Activated T-cell treated with anti-CD3 and anti-CD28 coated beads, Interleukin-2, amount 50 U/mL, for 4 hours (primary cell): ENCODE results near the gene CCDC146. TPM values are rescaled to one million over a fixed set of nuclear protein-coding genes. Genes with fewer than 3 reads are reported as not detected.
"Not testable (repeated sequence)": the region's sequence is repeated elsewhere in the genome, so short reads cannot be mapped to it uniquely, and the experiment has no call there.

Experiments
- ATAC-seq, 2 donors: fragments of 200-7000 bp; cut with Tn5 transposase; one replicate each; pipeline ENCODE4 v1.10.0; 2021
- DNase-seq: peaks from one replicate; pipeline ENCODE4 v3.0.0-alpha.2; 2020
- H3K27me3 Mint-ChIP-seq: one replicate; pipeline ENCODE4 v1.8.0; 2021; ENCODE audit warnings: low read depth, mixed read lengths
- H3K36me3 Mint-ChIP-seq: one replicate; pipeline ENCODE4 v1.8.0; 2022; ENCODE audit warnings: mixed read lengths; ENCODE audit not compliant: insufficient read depth
- H3K4me1 Mint-ChIP-seq: one replicate; pipeline ENCODE4 v1.8.0; 2021; ENCODE audit warnings: low read depth, mixed read lengths
- H3K4me3 Mint-ChIP-seq: one replicate; pipeline ENCODE4 v1.8.0; 2021; ENCODE audit warnings: mild to moderate bottlenecking, moderate library complexity, mixed read lengths
- H3K9me3 Mint-ChIP-seq: one replicate; pipeline ENCODE4 v1.8.0; 2021; ENCODE audit warnings: mixed read lengths
- total RNA-seq, 3 donors: library from RNA; stranded (reverse); gene quantifications; one replicate each; pipeline ENCODE4 v1.2.1, GENCODE V29; 2021

The CCDC146 gene
- total RNA-seq, 3 donors from 2014 or later: 0.24 to 0.96 (median 0.42) TPM

DNA sequence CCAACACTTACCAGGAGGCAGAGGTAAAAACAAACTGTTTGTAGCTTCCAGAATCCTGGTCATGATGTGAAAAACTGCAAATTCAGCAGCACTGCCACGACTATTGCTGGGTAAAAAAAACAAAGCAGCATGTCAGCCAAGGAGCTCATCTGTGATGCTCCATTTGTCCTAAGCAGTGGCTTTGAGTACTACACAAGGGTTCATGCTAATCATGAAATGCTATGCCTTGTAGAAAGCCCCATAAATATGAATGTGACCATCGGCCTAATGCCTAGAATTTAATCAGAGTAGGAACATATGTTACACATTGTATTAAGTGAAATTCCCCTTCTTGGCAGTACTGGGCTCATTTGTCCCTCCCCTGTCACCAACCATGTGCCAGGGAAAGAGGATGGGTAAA, 198.3 kb downstream of the CCDC146 start:
- Mint-ChIP-seq H3K36me3 (peaks cover 42% of the 10 kb centered on the region), H3K27me3 (no peaks in the 10 kb centered on the region), H3K4me1 (no peaks in the 10 kb centered on the region), H3K9me3 (peaks cover 4% of the 10 kb centered on the region), H3K4me3 (no peak overlapping the region)
- ATAC-seq (no peak), DNase-seq (no peak)

DNA sequence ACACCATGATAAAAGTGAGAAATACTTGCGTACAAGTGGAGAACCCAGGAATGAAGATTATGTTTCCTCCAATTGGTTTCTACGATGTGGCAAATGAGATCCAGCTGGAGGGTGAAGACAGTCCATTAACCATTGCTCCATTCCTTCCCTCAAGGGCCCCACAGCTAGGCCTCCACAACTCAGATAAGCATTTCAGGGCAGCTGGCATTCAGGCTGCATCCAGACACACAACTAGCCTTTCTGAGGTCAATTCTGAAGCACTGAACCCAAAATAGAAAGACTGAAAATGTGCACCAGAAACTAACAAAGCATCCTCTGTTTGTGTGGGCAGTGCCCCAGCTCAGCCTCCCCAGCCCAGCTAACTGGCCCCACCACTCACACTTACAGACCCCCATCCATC, 198.9 kb downstream of the CCDC146 start:
- DNase-seq: no peak
- H3K9me3 Mint-ChIP-seq: peaks cover 4% of the 10 kb centered on the region
- ATAC-seq: no peak
- no peaks in the 10 kb centered on the region for H3K27me3 Mint-ChIP-seq
- peaks cover 39% of the 10 kb centered on the region for H3K36me3 Mint-ChIP-seq
- no peak overlapping the region for H3K4me3 Mint-ChIP-seq
- H3K4me1 Mint-ChIP-seq: peaks cover 3% of the 10 kb centered on the region

DNA sequence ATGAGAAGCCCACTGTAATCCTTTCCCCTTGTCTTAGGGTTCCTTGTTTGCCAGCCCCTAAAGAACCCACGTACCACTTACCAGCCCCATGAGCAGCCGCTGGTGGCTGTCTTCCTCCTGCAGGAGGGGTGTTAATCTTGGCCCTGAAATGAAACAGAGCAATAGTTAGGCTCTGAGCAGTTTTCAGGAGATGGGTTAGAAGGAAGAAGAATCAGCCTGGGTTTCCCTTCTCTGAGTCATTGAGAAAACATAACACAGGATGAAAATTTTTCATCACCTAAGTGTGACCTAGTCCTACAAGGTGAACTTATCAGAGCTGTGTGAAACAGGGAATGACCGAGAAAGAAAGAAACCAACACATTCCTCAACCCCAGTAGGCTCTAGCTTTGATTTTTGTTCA, 203.7 kb downstream of the CCDC146 start:
- H3K27me3 Mint-ChIP-seq: no peaks in the 10 kb centered on the region

DNA sequence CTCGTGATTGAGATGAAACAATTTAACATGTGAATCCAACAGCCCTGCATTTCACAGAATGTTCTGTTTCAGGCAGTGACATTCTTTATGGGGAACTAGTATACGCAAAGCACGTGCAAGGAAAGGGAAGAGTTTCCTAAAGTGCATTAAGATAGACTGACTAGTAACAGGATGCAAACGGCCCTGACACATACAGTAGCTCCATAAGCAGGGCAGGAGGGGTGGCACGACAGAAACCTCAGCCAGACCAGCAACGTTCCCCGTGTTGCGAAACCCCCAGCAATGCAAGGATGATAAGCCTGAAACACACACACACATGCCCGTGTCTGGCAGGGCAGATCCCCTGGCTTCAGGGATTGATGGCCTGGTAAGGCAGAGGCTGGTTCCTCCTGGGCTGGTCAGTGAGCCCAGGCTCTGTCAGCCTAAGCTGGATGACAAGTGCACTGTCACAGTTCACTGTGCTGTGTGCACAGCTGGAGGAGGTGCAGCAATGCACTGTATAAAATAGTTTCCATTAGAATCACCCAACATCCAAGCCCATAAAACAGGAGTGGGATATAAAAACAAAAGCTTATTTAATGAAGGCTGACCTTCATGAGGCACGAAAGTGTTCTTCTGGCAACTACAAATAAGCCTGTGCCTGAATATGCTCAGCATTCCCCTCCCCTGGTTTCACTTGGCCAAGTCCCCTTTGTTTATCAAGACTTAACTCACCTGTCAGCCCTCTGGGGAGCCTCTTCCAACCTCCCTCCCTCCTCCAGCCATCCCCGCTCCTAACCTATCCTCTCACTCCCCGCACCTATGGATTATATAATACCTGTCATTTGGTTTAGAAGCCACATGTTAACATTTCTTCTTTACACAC, 204.9 kb downstream of the CCDC146 start:
- H3K4me3 Mint-ChIP-seq: peak overlapping the region; percentile 27
- H3K4me1 Mint-ChIP-seq: peaks cover 53% of the 10 kb centered on the region
- DNase-seq (no peak), ATAC-seq (no peak)
- H3K27me3 Mint-ChIP-seq: no peaks in the 10 kb centered on the region
- no peaks in the 10 kb centered on the region for H3K9me3 Mint-ChIP-seq
- H3K36me3 Mint-ChIP-seq: peaks cover 3% of the 10 kb centered on the region

More for the DNA sequence above, 203.7 kb downstream of the CCDC146 start:
- DNase-seq (no peak), ATAC-seq (no peak)
- peaks cover 3% of the 10 kb centered on the region for H3K36me3 Mint-ChIP-seq
- no peaks in the 10 kb centered on the region for H3K9me3 Mint-ChIP-seq
- H3K4me1 Mint-ChIP-seq: peaks cover 43% of the 10 kb centered on the region
- no peak overlapping the region for H3K4me3 Mint-ChIP-seq

DNA sequence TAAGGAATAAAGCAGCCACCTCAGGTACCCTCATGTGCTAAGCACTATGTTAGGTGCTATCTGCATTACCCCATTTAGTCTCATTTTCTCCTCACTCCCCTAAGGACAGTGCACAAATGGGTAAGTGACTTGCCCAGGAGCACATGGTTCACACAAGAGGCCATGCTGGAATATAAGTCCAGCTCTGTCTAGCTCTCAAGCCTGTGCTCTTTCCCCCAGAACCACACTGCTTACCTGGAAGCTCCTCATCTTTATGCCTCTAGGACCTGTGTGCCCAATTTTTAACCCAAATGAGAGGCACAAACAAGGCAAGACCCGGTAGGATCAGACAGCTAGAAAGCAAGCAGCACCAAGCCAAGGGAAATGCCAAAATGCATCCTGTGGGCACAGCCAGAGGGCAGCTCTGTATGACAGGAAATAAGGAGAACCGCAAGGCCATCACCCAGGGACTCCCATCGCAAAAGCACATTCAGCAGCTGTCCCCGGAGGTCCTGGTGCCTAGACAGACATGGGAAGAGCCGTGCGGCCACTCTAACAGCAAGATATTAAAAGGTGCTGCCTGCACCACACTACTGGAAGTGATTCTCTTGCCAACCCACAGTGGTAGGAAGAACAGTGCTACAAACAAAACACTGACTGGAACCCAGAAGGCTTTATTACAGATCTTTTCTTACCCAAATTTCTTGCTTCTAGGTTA, 205.7 kb downstream of the CCDC146 start:
- Mint-ChIP-seq H3K36me3 (peaks cover 3% of the 10 kb centered on the region), H3K4me1 (peaks cover 53% of the 10 kb centered on the region), H3K4me3 (peak overlapping the region; percentile 27), H3K9me3 (no peaks in the 10 kb centered on the region), H3K27me3 (no peaks in the 10 kb centered on the region)
- ATAC-seq (peak; percentile 32 to 33), DNase-seq (no peak)

DNA sequence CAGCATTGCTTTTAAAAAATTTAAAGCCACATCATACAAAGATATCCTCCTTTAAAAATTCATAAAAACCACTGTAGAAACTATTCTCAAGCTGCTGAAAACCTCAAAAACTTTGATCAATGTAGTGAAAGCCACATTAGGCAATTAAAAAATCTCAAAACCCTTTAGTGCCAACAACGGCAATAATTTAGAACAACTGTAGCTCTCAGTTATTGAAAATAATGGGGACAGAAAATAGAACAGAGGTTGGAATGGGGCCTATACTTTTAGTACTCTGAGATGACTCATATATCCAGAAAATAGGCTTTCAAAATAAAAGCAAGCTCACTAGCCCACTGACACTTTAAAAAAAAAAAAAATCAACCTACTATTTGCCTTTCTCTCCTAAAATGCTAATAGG, 206.3 kb downstream of the CCDC146 start:
- no peak for DNase-seq
- Mint-ChIP-seq H3K36me3 (peaks cover 3% of the 10 kb centered on the region), H3K9me3 (no peaks in the 10 kb centered on the region), H3K27me3 (no peaks in the 10 kb centered on the region), H3K4me3 (no peak overlapping the region), H3K4me1 (peaks cover 53% of the 10 kb centered on the region)
- peak in 1 of 2 donors; percentile 8 for ATAC-seq

DNA sequence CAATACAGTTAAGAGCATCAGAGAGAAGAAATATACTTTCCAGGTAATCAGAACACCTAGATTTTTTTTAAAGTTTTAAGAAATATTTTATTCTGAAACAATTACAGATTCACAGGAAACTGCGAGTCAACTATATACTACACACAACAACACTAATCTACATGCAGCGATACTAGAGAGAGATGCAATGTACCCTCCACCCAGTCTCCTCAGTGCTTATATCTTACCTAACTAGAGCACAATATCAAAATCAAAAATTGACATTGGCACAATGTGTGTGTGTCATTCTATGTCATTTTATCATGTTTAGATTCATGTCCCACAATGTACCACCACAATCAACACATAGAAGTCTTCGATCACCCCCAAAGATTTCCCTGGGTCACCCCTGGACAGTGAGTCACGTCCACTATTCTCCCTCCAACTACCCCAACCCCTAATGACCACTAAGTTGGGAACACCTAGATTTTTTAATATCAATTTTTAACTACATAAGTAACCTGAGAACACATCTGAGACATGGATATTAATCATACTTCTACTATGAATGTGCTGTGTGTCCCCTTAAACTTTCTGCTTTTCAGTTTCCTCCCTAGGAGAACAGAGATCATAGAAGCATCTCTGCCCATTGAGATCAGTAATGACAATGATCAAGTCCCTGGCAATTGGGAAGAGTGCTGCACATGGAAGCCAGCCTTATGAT, 207.2 kb downstream of the CCDC146 start:
- DNase-seq (no peak), ATAC-seq (peak; percentile 51 to 61)
- Mint-ChIP-seq H3K4me1 (peaks cover 53% of the 10 kb centered on the region), H3K9me3 (no peaks in the 10 kb centered on the region), H3K27me3 (no peaks in the 10 kb centered on the region), H3K36me3 (peaks cover 2% of the 10 kb centered on the region), H3K4me3 (peak overlapping the region; percentile 40)

DNA sequence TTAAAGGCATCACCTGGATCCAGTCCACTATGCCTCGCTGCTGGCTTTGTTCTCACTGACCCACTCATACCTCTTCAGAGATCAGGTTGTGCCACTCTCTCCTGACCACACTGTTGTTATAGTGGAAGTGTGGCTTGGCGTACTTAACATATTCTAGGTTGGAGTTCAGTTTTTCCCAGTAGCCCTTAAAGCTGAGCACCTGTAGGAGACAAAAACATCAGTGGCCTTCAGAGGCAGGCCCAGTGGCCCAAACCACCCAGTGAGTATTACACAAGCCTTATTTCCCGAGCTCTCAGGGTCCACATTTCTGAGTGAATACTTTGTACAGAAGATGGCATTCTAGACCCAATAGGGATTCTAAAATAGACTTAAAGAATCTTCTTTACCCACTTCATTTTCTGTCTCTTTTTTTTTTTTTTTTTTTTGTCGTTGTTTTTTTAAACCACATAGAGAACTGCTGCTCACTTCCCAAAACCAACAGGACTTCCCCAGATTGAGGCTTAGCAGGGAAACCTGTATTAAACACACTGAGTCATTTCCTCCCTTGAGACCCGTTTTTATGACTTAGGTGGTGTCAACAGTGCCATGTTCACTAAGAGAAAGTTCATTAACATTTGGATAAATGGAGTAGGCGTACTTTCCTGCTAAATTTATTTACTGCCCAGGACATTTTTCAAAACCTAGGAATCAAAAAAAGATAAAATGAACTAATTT, 207.9 kb downstream of the CCDC146 start:
- peak overlapping the region; percentile 23 for H3K4me3 Mint-ChIP-seq
- H3K9me3 Mint-ChIP-seq: no peaks in the 10 kb centered on the region
- H3K27me3 Mint-ChIP-seq: no peaks in the 10 kb centered on the region
- H3K4me1 Mint-ChIP-seq: peaks cover 53% of the 10 kb centered on the region
- DNase-seq: no peak
- peaks cover 2% of the 10 kb centered on the region for H3K36me3 Mint-ChIP-seq
- peak; percentile 58 to 69 for ATAC-seq

DNA sequence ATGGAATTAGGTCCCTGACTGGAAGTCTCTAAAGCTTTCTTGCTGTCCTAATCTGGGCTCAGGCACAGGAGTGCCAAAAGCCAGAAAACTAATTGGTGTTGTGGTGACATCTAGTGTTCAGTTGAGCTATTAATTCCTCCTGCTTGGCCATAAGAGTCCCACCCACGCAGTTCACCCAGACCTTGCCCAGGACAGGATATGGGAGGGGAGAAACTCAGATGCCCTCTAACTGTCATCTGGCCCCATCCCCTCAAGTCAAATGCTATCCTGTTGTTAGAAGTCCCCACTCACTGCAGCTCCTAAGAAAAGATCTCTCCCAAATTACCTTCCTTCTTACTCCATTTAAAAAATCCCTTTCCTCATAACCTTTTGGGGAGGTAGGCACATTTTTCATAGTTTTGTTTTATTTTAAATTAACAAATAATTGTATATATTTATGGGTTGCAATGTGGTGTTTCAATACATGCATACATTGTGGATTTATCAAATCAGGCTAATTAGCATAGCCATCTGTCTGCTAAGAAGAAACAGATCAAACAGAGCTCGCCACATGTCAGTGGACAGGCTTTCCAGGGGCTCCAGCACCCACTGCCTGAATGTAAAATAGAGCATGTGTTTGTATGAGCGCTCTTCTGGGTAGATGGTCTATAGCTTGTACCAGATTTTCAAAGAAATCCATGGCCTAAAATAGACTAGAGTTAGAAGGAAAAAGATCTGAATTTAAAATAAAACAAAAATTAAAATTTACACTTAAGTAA, 209.7 kb downstream of the CCDC146 start:
- ATAC-seq (peak; percentile 35 to 36), DNase-seq (no peak)
- H3K4me1 Mint-ChIP-seq: peaks cover 50% of the 10 kb centered on the region
- no peaks in the 10 kb centered on the region for H3K27me3 Mint-ChIP-seq
- H3K4me3 Mint-ChIP-seq: no peak overlapping the region
- H3K36me3 Mint-ChIP-seq: peaks cover 2% of the 10 kb centered on the region
- no peaks in the 10 kb centered on the region for H3K9me3 Mint-ChIP-seq

DNA sequence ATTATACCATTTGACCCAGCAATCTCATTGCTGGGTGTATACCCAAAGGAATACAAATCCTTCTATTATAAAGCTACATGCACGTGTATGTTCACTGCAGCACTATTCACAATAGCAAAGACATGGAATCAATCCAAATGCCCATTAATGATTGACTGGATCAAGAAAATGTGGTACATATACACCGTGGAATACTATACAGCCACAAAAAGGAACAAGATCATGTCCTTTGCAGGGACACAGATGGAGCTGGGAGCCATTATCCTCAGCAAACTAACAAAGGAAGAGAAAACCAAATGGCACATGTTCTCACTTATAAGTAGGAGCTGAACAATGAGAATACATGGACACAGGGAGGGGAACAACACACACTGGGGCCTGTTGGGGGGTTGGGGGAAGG, 211.6 kb downstream of the CCDC146 start:
- DNase-seq, H3K36me3 Mint-ChIP-seq, H3K9me3 Mint-ChIP-seq, H3K27me3 Mint-ChIP-seq, ATAC-seq, H3K4me3 Mint-ChIP-seq: not testable (repeated sequence)
- H3K4me1 Mint-ChIP-seq: peaks cover 45% of the 10 kb centered on the region

DNA sequence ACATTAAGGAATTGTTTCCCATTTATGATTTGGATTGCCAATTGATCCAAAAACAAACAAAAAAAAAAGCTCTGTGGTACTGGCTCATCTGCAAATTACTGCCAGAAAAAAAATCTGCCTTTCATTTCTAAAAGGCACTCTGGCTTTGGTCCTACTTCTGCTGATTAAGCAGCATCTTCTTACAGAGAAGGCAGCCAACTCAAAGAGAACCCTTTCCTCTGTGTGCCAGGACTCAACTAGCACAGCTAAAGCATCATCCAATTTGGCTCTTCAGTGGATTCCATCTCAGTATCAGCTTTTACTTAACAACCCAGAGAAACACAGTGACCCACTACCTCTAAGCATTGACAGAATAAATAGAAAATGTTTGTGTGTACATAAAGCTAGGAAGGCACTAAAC, 213.2 kb downstream of the CCDC146 start:
- DNase-seq: no peak
- Mint-ChIP-seq H3K27me3 (no peaks in the 10 kb centered on the region), H3K36me3 (peaks cover 2% of the 10 kb centered on the region), H3K4me1 (peaks cover 35% of the 10 kb centered on the region), H3K9me3 (no peaks in the 10 kb centered on the region), H3K4me3 (no peak overlapping the region)
- ATAC-seq: no peak

DNA sequence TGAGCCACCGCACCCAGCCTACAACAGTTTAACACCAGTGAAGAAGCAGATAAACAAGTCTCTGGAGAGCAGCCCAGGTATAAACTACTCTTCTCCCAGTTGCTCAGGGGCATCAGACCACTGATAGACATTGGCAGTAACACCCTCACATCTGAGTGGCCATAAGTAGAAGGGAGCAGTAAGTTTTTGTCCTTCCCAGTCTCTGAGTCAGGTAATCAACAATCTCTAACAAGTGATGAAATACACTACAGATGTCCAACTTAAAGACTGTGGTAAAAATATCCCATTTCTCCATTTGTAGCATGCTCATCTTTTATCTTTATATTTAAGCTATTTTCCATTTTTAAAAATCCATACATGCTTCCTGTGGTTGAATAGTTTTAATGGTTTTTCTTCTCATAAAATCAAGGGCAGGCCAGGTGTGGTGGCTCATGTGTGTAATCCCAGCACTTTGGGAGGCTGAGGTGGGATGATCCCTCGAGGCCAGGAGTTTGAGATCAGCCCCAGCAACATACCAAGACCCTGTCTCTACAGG, 215.1 kb downstream of the CCDC146 start:
- Mint-ChIP-seq H3K36me3 (peaks cover 2% of the 10 kb centered on the region), H3K4me3 (no peak overlapping the region), H3K9me3 (no peaks in the 10 kb centered on the region), H3K27me3 (no peaks in the 10 kb centered on the region), H3K4me1 (peaks cover 22% of the 10 kb centered on the region)
- no peak for DNase-seq
- ATAC-seq: no peak

DNA sequence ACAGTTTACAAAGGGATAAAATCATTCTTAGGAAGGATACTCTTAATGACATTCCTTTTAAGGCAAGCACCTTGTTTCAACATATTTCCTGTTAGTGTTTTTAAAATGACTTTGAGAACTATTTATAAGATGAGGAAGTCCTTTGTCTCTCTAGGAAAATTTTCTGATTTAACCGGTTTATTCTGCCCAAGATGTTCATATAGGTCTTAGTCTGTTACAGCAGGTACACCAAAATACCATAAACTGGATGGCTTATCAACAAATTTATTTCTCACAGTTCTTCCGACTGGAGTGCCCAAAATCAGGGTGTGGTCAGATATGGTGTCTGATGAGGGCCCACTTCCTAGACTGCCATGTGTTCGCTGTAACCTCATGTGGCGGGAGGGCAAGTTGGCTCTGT, 215.8 kb downstream of the CCDC146 start:
- ATAC-seq (no peak), DNase-seq (no peak)
- H3K4me1 Mint-ChIP-seq: peaks cover 22% of the 10 kb centered on the region
- no peaks in the 10 kb centered on the region for H3K27me3 Mint-ChIP-seq
- H3K9me3 Mint-ChIP-seq: no peaks in the 10 kb centered on the region
- peaks cover 2% of the 10 kb centered on the region for H3K36me3 Mint-ChIP-seq
- no peak overlapping the region for H3K4me3 Mint-ChIP-seq
